Activated CD4-positive, alpha-beta memory T cell treated with anti-CD3 and anti-CD28 coated beads for 36 hours (primary cell): Measurements from ENCODE around the gene RNU1-3. TPM values are rescaled to one million over a fixed set of nuclear protein-coding genes. Genes with fewer than 3 reads are reported as not detected.
"Not testable (repeated sequence)": the region's sequence is repeated elsewhere in the genome, so short reads cannot be mapped to it uniquely, and the experiment has no call there.

ENCODE experiments used
- CTCF ChIA-PET: fragments of 350-600 bp; sonication (Branson Sonifier 250); formaldehyde crosslinking; loops from one replicate; lab custom pipeline; 2021; ENCODE audit warnings: antibody characterized with exemption, inconsistent platforms; lab: Charles Lee
- POLR2A ChIA-PET: fragments of 350-600 bp; sonication (Branson Sonifier 250); formaldehyde crosslinking; loops from one replicate; lab custom pipeline; 2021; ENCODE audit warnings: antibody characterized with exemption; lab: Charles Lee
- DNase-seq: peaks from one replicate; pipeline ENCODE4 v3.0.0-alpha.2; 2020
- H3K27ac Mint-ChIP-seq: one replicate; pipeline ENCODE4 v1.8.0; 2021; ENCODE audit warnings: mixed read lengths
- H3K27me3 Mint-ChIP-seq: one replicate; pipeline ENCODE4 v1.8.0; 2021; ENCODE audit warnings: mixed read lengths
- H3K36me3 Mint-ChIP-seq: one replicate; pipeline ENCODE4 v1.8.0; 2021; ENCODE audit warnings: mixed read lengths
- H3K4me1 Mint-ChIP-seq: one replicate; pipeline ENCODE4 v1.8.0; 2021; ENCODE audit warnings: low read depth, mixed read lengths
- H3K4me3 Mint-ChIP-seq: one replicate; pipeline ENCODE4 v1.8.0; 2021; ENCODE audit warnings: mild to moderate bottlenecking, mixed read lengths
- H3K9me3 Mint-ChIP-seq: one replicate; pipeline ENCODE4 v1.8.0; 2021; ENCODE audit warnings: mixed read lengths
- intact Hi-C: fragments of 100-400 bp; cut with micrococcal nuclease; formaldehyde crosslinking; loops from one replicate; pipeline ENCODE4 v1.15.1; 2023
- total RNA-seq, 2 experiments: library from RNA; stranded (reverse); gene quantifications; one replicate each; pipeline ENCODE4 v1.2.3, GENCODE V29; 2021

RNU1-3 gene
- total RNA-seq, 2 experiments from 2014 or later: 1,390 to 1,409 TPM

DNA sequence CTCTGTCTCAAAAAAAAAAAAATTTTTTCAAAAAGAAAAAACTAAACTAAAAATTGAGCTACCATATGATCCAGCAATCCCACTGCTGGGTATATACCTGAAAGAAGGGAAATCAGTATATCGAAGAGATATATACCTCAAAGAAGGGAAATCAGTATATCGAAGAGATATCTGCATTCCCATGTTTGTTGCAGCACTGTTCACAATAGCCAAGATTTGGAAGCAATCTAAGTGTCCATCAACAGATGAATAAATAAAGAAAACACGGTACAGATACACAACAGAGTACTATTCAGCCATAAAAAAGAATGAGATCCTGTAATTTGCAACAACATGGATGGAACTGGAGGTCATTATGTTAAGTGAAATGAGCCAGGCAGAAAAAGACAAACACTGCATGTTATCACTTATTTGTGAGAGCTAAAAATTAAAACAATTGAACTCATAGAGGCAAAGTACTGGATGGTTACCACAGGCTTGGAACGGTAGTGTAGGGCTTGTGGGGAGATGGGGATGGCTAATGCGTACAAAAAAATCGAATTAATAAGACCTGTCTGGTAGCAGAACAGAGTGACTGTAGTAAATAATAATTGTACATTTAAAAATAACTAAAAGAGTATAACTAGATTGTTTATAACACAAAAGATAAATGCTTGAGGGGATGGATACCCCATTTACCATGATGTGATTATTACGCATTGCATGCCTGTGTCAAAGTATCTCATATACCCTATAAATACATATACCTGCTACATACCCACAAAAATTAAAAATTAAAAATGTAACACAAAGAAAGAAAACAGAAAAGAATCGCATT lies 25.4 kb downstream of the RNU1-3 start:
- DNase-seq, H3K4me1 Mint-ChIP-seq, H3K9me3 Mint-ChIP-seq, intact Hi-C loops, H3K27me3 Mint-ChIP-seq, CTCF ChIA-PET, H3K27ac Mint-ChIP-seq, H3K4me3 Mint-ChIP-seq, H3K36me3 Mint-ChIP-seq: not testable (repeated sequence)
- POLR2A ChIA-PET: interaction anchor here (0.6 kb wide), 1 partner anchor 201 kb away, joined by 3 read pairs; the partner anchor contains the start of gene NECAP2

DNA sequence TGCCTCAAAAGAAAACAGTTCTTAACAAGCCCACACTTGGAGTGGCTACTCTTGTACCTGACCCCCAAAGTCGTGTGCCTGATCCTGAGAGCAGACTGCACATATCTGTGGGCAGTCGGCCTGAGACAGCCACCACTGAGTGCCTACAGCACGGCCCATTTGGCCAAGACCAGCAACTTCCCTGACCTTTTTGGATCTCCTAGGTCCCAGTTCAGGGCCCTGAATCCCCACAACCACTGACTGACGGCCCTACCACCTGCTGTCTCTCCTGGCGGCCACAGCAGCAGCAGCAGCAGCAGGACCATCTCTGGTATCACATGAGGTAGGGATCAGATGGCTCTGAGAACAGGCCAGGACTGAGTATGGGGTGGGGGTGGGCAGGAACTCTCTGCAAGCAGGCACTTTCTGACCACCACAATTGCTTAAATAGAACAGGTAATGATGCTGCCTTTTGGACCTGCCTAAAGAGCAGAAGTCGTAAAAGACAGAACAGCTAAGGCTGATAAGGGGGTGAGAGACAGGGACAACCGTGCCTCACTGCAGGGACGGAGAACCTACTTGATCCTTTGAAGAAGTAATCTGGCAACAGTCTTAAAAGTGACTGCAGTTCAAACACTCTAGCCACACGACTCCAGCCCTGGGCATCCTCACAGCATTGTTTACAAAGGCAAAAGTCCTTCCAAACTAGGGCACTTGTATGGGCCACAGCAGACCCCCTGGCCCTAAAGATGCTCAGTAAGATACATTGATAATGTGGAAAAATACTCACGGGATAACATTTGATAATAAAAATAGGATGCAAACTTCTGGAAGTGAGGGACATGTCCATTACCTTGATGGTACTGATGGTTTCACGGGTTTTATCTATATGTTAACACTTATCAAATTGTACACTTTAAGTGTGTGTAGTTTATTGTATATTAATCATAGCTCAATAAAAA lies 27.4 kb downstream of the RNU1-3 start:
- H3K4me3 Mint-ChIP-seq, POLR2A ChIA-PET, H3K9me3 Mint-ChIP-seq, H3K27ac Mint-ChIP-seq, H3K4me1 Mint-ChIP-seq, H3K27me3 Mint-ChIP-seq, H3K36me3 Mint-ChIP-seq, intact Hi-C loops: not testable (repeated sequence)
- peak; percentile 8 for DNase-seq
- CTCF ChIA-PET: interaction anchor here (1.1 kb wide), 1 partner anchor 15 kb away, joined by 3 read pairs; no protein-coding TSS in a partner anchor

GRCh38 chr1:16637941-16638778 lies 28.6 kb downstream of the RNU1-3 start:
- H3K9me3 Mint-ChIP-seq, H3K4me3 Mint-ChIP-seq, H3K27ac Mint-ChIP-seq, H3K4me1 Mint-ChIP-seq, H3K27me3 Mint-ChIP-seq, H3K36me3 Mint-ChIP-seq, POLR2A ChIA-PET, intact Hi-C loops: not testable (repeated sequence)
- peak; percentile 8 for DNase-seq
- CTCF ChIA-PET: interaction anchor here (1.0 to 1.1 kb wide), 2 partner anchors 14 to 323 kb away, joined by 3 read pairs; no protein-coding TSS in a partner anchor

- intact Hi-C loops, CTCF ChIA-PET, H3K9me3 Mint-ChIP-seq: not testable (repeated sequence)
Measured at GRCh38 chr1:16636551-16637195, 30.1 kb downstream of the RNU1-3 start.

GRCh38 chr1:16635959-16636358 lies 30.8 kb downstream of the RNU1-3 start:
- intact Hi-C loops, POLR2A ChIA-PET: not testable (repeated sequence)

More at GRCh38 chr1:16636551-16637195, 30.1 kb downstream of the RNU1-3 start:
- H3K27me3 Mint-ChIP-seq, H3K4me1 Mint-ChIP-seq, H3K27ac Mint-ChIP-seq, H3K4me3 Mint-ChIP-seq, POLR2A ChIA-PET: not testable (repeated sequence)
- H3K36me3 Mint-ChIP-seq: peaks cover 14% of the 10 kb centered on the region
- peak; percentile 7 for DNase-seq

GRCh38 chr1:16633540-16634282 lies 33.0 kb downstream of the RNU1-3 start:
- H3K4me3 Mint-ChIP-seq, H3K9me3 Mint-ChIP-seq, H3K27me3 Mint-ChIP-seq, H3K27ac Mint-ChIP-seq, POLR2A ChIA-PET, H3K4me1 Mint-ChIP-seq, DNase-seq, intact Hi-C loops: not testable (repeated sequence)
- H3K36me3 Mint-ChIP-seq: peaks cover 21% of the 10 kb centered on the region
- CTCF ChIA-PET: interaction anchor here (0.6 kb wide), 1 partner anchor 1217 kb away, joined by 3 read pairs; no protein-coding TSS in a partner anchor

More at GRCh38 chr1:16635959-16636358, 30.8 kb downstream of the RNU1-3 start:
- H3K27me3 Mint-ChIP-seq, H3K27ac Mint-ChIP-seq, H3K4me1 Mint-ChIP-seq, H3K4me3 Mint-ChIP-seq, H3K9me3 Mint-ChIP-seq: not testable (repeated sequence)
- peak; percentile 7 for DNase-seq
- H3K36me3 Mint-ChIP-seq: peaks cover 19% of the 10 kb centered on the region
- CTCF ChIA-PET: interaction anchor here (1.4 kb wide), 1 partner anchor 11 kb away, joined by 4 read pairs; no protein-coding TSS in a partner anchor

DNA sequence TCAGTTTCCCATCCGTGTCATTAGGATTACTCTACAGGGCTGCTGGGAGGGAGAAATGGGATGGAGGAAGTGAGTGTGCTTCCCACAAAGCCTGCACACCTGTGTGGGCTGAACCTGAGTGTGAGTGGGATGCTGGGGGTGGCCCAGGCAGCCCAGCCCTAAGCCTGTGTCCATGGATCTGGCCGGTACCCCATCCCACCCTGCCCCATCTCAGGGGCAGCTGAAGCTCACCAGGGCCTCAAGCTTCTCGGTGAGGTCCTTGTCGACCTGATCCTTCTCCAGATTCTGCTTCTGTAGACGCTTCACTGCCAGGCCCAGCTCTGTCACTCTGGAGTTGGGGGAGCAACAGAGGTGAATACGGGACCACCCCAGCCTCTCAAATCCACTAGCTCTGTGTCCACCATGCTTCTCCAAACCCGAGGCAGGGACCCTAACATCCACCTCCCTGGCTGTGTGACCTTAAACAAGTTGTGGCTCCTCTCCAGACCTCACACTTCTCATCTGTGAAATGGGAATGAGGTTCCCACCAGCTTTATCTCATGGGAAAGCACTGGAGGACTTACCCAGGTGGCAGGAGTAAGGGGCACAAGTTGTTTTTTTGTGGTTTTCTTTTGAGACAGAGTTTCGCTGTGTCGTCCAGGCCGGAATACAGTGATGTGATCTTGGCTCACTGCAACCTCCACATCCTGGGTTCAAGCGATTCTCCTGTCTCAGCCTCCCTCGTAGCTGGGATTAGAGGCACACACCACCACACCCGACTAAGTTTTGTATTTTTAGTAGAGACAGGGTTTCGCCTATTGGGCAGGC lies 34.5 kb downstream of the RNU1-3 start:
- H3K27ac Mint-ChIP-seq, intact Hi-C loops, H3K4me3 Mint-ChIP-seq, POLR2A ChIA-PET, H3K4me1 Mint-ChIP-seq, H3K9me3 Mint-ChIP-seq, CTCF ChIA-PET, H3K27me3 Mint-ChIP-seq: not testable (repeated sequence)
- H3K36me3 Mint-ChIP-seq: peaks cover 32% of the 10 kb centered on the region
- peak; percentile 5 for DNase-seq

DNA sequence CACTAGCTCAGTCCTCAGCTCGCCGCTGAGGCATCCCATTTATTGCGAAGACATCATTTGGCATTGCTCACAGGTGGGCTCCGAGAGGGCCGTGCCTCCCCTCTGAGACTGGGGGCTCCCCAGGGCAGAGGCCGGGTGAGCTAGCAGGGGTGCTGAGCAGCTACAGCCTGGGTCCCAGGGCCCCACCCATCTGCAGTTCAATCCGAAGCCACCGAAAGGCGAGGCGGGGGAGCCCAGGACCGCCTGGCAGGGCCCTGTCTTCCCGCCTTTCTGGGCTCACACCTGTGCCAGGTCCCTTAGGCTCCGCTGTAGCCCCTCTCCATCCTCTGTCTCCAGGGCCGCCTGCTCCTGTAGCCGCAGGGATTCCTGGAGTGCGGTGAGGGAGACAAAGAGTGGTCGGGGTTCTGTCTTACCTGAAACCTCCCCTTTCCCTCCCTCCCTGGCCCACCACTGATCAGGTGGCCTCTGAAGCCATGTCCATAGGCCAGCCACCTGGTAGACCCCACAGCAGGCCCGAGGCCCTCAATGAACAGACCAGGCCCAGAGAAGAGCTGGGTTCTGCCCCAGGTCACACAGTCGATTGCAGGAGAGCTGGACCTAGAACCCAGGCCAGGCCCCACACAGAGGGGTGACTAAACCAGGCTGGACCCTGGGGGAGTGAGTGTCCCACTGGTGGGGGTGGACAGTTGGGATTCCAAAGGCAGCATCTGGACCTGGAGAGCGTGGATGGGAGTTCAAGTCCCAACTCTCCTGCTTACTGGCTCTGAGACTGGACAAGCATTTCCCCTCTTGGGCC lies 35.3 kb downstream of the RNU1-3 start:
- ChIA-PET POLR2A (no interaction called here), CTCF (no interaction called here)
- no peaks in the 10 kb centered on the region for H3K9me3 Mint-ChIP-seq
- intact Hi-C loops: no loop called here
- no peak overlapping the region for H3K4me3 Mint-ChIP-seq
- peak overlapping the region; percentile 42 for H3K27ac Mint-ChIP-seq
- no peaks in the 10 kb centered on the region for H3K4me1 Mint-ChIP-seq
- DNase-seq: peak; percentile 9
- H3K36me3 Mint-ChIP-seq: peaks cover 36% of the 10 kb centered on the region
- H3K27me3 Mint-ChIP-seq: no peaks in the 10 kb centered on the region

DNA sequence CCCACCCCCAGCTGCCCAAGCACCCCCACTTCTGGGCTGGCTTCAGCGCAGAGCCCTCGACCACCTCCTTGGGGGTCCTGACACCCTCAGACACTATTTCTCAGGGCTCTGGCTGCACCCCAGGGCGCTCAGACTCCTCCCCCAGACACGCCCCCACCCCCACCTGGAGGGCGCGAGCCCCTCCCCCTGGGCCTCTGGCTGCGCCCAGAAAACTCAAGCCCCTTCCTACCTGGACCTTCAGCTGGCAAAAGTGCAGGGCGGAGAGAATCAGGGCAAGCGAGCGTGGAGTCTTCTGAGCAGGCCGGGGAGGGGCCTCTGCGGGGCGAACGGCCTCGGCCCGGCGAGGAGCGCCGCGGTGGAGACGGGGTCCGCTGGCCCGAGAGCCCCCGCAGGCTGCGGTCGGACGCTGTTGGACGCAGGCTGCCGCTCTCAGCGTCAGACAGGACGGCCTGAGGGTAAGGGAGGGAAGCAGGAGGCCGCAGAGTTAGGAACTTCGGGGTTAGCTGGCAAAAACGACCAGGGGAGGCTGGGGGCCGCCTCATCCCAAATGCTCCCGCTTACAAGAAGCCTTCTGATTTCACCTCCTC lies 36.0 kb downstream of the RNU1-3 start:
- Mint-ChIP-seq H3K27me3 (no peaks in the 10 kb centered on the region), H3K4me1 (no peaks in the 10 kb centered on the region), H3K27ac (no peak overlapping the region), H3K4me3 (no peak overlapping the region), H3K36me3 (peaks cover 43% of the 10 kb centered on the region), H3K9me3 (no peaks in the 10 kb centered on the region)
- ChIA-PET POLR2A (no interaction called here), CTCF (interaction anchor here (0.6 kb wide), 1 partner anchor 49 kb away, joined by 3 read pairs; no protein-coding TSS in a partner anchor)
- peak; percentile 7 for DNase-seq
- intact Hi-C loops: no loop called here
